ENCODE measurements around the gene RBMS3.

GRCh38 chr3:29312960-29313452, 32.1 kb downstream of the RBMS3 start:
- TF ChIP-seq EZH2 (IDR thresholded peaks at IDR 0.05; ENCODE audit: low read depth, low read length, severe bottlenecking) (no peak), CHD1 (IDR thresholded peaks at IDR 0.05; ENCODE audit: low read depth, low read length) (no peak), KDM5A (IDR thresholded peaks at IDR 0.05; ENCODE audit: low read length) (no peak), CTCF (IDR thresholded peaks at IDR 0.05; ENCODE audit: control extremely low read depth in 1 of 3, insufficient read depth in 1 of 3, low read depth in 1 of 3, low read length in 3 of 3) (no peak)
